GM19455 (cell line): ENCODE data around the gene INTS15.
A peak's percentile ranks its signal among the peaks of the same experiment; 100 is the strongest.
"Not testable (repeated sequence)": the region's sequence is repeated elsewhere in the genome, so short reads cannot be mapped to it uniquely, and the experiment has no call there.

Experiments
- ATAC-seq: cut with Tn5 transposase; IDR thresholded peaks from one replicate; pipeline ENCODE4 v1.9.1; 2021; ENCODE audit not compliant: unreplicated experiment

The INTS15 gene

GRCh38 chr7:6616854-6617643, 27.2 kb downstream of the INTS15 start:
- no peak for ATAC-seq

DNA sequence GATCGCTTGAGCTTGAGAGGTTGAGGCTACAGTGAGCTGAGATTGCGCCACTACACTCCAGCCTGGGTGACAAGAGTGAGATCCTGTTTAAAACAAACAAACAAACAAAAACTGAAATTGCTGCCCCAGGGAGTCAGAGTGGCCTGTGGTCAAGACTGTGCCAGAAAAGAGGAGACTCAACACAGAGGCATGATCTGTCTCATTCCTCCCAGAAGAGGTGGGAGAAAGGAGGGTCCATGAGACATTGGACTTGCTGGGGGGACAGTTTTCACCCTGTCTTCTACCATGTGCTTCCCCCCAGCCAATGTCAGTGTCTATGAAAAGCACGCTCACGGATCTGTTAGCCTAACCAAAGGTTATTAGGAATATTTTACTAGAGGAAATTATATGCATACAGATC, 28.8 kb downstream of the INTS15 start:
- ATAC-seq, result no peak

- no peak for ATAC-seq
Observed at GRCh38 chr7:6619961-6620360, 30.1 kb downstream of the INTS15 start.

DNA sequence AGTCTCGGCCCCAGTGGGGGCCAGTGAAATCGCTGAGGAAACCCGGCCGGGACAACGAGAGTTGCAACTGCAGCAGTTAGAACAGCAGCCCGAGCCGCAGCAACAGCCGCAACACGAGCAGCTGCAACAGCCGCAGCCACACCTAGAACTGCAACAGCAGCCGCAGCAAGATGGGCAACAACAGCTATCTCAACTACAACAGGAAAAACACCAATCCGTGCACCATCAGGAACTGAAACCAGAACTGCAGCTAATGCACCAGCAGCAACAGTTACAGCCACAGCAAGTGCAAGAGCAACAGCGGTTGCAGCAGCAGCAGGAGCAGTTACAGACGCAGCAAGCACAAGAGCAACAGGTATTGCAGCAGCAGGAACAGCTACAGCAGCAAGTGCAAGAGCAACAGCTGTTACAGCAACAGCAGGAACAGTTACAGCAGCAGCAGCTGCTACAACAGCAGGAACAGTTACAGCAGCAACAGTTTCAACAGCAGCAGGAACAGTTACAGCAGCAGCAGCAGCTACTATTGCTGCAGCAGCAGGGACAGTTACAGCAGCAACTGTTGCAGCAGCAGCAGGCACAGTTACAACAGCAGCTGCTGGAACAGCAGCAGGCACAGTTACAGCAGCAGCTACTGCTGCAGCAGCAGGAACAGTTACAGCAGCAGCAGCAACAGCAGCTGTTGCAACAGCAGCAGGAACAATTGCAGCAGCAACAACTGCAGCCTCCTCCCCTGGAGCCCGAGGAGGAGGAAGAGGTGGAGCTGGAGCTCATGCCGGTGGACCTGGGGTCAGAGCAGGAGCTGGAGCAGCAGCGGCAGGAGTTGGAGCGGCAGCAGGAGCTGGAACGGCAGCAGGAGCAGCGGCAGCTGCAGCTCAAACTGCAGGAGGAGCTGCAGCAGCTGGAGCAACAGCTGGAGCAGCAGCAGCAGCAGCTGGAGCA, 31.6 kb downstream of the INTS15 start:
- ATAC-seq, result no peak

- ATAC-seq, result no peak
Observed at GRCh38 chr7:6622134-6622710, 32.4 kb downstream of the INTS15 start.

GRCh38 chr7:6623589-6624245, 33.9 kb downstream of the INTS15 start:
- ATAC-seq, result no peak

GRCh38 chr7:6624246-6624611, 34.4 kb downstream of the INTS15 start:
- no peak for ATAC-seq

- no peak for ATAC-seq
Observed at GRCh38 chr7:6628045-6628444, 38.2 kb downstream of the INTS15 start.

DNA sequence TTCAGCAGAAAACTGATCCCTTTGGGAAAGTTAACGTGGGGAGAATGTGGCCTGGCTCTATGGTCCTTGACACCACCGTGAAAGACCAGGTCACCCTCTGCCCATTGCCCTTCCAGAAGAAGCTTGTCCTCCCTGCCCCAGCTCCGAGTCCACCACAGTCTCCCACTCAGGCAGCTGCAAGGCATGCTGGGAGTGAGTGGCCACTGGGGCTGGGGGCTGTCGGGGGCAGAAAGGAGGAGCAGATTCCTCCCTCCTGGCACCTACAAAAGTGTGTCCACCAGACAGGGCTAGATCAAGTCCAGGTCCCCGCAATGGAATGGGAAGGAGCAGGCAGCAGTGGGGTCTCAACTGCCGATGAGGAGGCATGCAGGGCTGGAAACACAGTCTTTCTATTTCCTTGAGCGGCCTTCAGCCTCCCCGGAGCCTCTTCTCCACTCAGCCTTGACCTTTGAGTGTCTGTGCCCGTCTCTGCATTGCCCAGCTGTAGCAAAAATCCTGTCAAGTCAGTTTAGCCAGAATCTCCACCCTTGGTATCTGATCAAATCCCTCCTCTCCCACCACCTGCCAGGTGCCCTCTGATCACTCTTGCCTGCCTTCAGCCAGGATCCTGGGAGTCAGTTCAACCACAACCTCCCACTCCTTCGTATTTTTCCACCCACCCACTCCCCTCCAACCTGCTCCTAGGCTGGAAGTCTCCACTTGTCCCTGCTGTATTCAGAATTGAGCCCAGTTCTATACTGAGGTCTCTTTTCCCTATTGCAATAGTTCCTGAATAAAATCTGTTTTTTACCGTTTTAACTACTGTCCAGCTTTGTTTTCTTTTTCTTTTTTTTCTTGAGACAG, 40.4 kb downstream of the INTS15 start:
- no peak for ATAC-seq

GRCh38 chr7:6631605-6632004, 41.8 kb downstream of the INTS15 start:
- no peak for ATAC-seq

DNA sequence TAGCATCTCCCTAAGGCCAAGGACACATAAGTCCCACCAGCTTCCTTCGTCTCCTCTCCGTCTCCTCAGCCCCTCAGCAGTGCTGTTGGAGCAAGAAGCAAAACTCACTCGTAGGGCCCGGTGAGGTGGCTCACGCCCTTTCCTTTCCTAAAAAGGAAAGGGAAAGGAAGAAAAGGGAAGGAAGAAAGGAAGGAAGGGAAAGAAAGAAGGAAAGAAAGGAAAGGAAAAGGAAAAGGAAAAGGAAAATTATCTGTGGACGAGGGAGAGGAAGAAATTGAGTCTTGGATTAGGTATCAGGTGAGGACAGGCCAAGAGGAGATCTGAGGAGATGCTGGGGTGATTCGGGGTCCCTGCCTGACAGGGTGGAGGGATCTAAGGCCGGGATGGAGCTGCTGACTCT, 44.2 kb downstream of the INTS15 start:
- ATAC-seq, result no peak

DNA sequence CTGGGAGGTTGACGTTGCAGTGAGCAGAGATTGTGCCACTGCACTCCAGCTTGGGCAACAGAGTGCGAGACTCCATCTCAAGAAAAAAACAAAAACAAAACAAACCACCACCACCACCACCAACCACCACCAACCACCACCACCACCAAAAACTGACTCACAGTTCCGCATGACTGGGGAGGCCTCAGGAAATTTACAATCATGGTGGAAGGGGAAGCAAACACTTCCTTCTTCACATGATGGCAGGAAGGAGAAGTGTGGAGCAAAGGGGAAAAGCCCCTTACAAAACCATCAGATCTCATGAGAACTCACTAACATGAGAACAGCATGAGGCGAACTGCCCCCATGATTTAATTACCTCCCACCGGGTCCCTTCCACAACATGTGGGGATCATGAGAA, 45.1 kb downstream of the INTS15 start:
- not testable (repeated sequence) for ATAC-seq

DNA sequence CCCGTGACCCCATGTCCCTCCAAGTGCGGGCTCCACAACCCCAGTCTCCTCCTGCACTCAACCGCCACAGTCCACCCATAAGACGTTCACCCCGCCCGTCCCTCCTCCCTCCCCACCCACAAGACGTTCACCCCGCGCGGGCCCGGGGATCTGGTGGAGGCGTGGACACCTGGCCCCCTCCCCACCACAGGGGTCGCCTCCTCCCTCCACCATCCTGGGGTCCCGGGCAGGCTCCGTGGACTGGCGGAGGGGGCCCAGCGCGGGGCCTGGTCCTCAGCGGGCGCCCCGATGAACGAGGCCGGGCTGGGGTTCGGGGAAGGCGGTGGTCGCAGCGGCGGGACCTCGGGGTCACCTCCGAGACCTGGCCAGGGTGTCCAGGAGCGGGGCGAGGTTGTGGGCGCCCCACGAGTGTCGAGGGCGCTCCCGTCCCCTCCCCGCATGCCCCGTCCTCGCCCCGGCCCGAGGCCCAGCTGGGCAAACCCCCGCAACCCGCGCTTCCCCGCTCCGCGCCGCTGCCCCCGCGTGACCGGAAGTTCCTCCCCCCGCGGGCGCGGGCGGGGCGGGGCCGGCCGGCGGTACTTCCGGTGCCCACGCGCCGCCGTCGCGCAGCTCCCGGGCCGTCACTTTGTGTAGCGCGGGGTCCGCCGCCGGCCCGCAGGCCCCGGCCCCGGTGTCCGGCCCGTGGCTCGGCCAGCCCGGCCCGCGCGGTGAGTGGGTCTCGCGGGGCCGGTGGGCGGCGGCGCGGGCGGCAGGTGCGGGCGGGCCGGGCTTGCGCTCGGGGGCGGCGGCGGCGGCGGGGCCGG, 47.1 kb downstream of the INTS15 start, which contains the start of gene ZNF316:
Gene ZNF316, plus strand, starts transcription at position 578 of the 803 bp plus-strand sequence. CDS start 5,092 bp downstream, outside the sequence.
- peak; percentile 57 for ATAC-seq

- ATAC-seq, result peak; percentile 81
Observed at GRCh38 chr7:6637544-6638229, 47.9 kb downstream of the INTS15 start.

DNA sequence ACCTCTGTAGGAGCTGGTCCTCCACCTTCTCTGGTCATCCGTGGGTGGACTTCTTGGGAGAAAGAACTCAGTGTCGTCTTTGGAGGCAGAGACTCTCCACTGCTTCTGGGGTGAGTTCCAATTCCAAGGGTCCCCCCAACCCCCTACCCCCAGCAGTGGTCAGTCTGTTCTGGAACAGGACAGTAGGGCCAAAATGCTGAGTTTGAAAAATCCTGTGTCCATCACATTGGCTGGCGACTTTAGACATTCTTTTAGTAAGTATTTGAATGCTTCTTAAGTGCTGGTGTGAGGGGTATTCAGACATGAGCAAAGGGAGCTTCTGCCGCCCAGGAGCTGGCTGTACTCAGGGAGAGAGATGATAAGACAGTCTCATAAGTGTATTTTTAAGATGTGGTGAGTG, 49.2 kb downstream of the INTS15 start:
- ATAC-seq, result no peak

GRCh38 chr7:6639627-6640026, 49.8 kb downstream of the INTS15 start:
- no peak for ATAC-seq

GRCh38 chr7:6640246-6640721, 50.5 kb downstream of the INTS15 start:
- no peak for ATAC-seq

DNA sequence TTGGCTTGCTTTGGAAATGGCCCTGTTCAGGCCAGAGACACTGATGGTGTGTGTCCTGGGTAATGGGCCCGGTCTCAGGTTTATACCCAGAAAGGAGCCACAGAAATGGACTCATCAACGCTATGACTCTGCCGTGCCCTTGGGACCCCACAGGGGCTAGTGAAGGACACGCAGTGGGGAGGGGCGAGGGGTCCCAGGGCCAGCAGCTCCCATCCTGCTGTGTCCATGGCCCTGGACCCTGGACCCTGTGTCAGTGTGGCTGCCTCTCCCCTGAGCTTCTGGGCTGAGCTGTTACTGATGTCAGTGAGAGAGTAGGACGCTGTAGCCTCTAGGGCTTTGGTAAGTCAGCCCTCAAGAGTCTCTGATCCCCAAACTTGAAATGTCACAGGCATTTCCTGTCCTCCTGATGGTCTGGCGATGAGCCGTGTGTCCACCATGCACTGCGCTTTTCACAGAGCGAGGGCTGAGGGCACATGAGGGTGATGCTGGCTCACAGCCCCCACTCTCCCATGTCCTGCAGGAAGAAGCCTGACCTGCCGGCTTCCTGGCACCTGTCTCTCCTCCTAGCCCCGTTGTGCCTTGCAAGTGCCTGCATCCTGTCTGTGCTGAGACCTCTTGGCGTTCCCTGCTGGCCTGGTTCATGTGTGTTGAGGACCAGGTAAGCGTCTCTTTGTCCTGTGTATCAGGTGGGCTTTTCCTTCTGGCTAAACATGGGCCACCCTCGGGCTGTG, 51.6 kb downstream of the INTS15 start:
- ATAC-seq, result no peak
